HUDEP-2 (cell line): ENCODE data around the gene CCDC9B.

ENCODE experiments used
- DNase-seq, 76 experiments: peaks; one replicate each; lab custom pipeline; 2025; ENCODE audit not compliant: unreplicated experiment in 76 of 76; lab: John Stamatoyannopoulos, UW

Gene CCDC9B

DNA sequence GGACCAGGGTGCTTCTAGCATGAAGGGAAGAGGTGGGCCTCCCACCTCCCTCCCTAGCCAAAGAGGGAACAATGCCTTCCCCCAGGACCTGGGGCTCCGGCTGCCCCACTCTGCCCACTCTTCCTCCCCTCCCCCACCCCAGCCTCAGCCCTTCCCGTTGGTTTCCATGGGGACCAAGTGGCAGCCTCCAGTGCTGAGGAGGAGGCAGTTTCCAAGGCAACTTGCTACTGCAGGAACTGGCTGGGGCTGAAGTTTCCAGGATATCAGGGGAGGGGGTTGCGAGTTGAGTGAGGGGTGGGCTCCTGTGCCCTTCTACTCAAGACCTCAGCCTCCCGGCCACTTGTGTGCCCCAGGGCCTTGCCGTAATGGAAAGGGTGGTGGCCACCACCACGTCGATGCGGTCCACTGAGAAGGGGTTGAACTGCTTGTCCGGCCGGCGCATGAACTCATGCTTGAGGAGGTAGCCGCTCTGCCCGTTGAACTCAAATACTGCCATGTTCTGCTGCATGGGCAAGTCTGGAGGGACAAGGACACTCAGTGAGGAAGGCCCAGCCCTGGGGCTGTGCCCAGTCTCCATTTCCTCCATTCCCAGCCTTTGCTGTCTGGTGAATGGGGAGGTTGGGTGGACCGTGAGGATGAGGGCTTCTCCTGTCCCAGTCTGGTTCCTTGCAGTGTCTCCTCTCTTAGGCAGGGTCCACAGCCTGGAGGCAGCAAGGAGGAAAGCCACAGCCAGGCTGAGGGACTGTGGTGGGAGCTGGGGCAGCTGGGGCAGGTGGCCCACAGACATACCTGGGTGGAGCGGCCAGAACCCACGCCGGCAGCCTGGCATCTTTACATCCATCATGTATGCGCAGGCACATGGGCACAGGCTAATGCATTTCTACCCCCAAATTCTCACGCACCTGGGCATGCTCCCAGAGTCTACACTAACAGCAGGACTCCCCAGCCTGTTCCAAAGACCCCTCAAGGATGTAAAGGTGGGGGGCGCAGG lies 46.5 kb downstream of the CCDC9B start:
- DNase-seq, result no peak

DNA sequence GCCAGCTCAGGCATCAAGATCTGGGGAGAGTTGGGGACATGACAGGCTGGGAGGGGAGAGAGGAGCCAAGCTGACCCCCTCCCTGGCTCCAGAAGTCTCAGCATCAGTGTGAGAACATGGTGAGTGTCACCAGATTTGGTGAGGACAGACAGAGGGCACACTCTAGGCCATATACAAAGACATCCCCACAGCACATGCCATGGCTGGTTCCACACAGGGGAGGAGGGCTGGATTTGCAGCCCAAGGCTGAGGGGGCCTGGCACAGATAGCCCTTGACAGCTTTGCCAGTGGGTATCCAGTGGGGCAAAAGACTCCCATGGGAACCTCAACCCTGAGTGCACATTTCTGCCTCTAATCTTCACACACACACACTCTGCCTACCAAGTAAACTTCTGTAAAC lies 47.7 kb downstream of the CCDC9B start:
- DNase-seq, result no peak

DNA sequence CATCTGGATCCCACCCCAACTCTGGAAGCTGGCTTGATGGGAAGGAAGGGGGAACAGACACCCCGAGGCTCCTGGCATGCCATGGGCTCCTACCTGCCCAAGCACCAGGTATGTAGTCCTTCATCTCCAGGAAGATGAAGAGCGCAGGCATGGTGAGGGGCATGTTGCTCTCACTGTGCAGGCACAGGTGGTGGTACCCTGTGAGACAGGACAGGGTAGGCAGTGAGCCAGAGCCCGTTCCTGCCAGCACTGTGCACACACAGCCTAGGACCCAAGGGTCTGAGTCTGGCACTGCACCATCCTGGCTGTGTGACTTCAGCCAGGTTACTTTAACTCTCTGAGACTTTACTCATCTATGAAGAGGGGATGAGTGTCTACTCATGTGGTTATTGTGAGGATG lies 48.5 kb downstream of the CCDC9B start:
- no peak for DNase-seq

DNA sequence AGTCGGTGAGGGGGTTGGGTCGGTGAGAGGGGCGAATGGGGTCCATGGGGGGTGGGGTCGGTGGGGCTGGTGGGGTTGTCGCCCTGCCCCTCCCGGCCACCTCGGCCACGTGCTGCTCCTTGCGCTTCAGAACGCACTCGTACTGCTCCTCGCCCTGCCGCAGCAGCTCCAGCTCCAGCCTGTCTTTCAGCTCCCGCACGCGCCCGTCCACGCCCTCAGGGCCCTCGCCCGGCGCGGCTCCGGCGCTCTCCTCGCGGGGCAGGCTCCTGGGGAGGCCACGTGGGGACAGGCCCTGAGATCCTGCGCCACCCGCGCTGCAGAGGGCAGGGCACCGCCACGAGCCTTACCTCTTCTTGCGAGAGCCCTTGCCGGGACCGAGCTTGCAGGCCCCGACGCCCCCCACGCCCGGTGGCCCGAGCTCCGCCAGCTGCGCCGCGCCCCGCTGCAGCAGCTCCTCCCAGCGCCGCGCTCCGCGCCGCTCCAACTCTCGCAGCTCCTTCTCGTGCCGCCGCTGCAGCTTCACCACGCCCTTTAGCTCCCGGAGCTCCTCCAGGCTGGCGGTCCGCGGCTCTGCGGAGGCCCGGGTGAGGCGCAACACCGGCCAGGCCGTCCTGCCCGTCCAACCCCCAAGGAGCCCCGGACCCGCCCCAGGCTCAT lies 49.7 kb downstream of the CCDC9B start:
- DNase-seq, result no peak

DNA sequence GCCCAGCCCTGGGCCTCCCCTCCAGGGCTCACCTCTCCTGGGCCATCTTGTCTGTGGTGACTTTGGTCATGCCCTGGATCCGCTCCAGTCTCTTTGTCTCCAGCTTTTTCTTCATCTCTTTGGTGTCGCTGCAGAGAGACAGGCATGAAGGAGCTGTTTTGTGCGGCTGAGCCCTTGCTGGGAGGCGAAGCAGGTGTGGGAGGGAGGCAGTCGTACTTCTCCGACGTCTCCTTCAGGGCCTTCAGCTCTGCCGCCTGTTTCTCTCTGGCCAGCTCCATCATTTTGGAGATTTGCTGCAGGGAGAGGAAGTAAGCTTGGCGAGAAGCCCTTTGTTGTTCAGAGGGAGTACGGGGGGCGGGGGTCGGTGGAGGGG lies 50.2 kb downstream of the CCDC9B start:
- DNase-seq, result no peak

DNA sequence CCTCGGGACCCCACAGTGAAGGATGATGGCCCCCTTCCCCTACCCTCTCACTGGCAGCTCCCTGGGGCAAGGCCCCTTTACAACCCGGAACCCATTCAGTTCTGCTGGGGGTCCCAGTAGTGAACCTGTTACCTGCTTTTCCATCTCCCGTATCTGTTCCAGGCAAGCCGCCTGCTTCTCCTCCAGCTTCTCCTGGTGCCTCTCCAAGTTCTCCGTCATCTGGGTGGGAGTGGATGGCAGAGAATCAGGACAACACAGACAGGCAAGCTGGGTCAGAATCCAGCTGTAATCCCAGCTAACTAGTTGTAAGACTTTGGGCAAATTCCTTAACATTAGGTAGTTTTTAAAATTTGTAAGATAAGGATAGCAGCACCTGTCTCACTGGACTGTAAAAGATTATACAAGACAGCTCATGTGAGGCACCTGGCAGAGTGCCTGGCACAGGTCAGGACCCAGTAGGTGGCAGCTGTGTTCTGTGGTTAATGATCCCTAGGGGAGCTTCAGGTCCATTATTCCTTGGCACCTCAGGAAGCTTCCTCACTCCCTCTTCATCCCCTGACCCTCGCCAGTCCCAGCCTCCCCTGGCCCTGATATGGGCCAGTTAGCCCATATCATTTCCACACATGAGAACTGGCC lies 51.5 kb downstream of the CCDC9B start:
- DNase-seq, result no peak

DNA sequence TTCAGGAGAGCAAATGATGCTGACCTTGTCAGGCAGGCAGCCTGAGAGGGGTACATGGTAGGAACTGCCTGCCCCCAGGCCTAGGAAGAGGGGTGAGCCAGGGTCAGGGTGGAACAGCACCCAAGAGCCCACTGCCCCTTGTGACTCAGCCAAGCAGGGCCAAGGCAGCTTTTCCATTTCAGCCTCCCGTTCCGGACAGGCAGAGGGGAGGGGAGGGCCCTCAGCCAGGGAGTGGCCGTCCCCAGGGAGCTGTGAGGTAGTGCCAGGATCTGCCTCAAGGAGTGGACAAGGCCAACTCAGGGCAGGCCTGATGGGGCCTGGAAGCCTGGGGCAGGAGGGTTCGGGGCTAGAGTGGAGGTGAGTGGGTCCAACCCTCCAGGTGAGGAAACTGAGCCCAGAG lies 52.8 kb downstream of the CCDC9B start:
- no peak for DNase-seq

DNA sequence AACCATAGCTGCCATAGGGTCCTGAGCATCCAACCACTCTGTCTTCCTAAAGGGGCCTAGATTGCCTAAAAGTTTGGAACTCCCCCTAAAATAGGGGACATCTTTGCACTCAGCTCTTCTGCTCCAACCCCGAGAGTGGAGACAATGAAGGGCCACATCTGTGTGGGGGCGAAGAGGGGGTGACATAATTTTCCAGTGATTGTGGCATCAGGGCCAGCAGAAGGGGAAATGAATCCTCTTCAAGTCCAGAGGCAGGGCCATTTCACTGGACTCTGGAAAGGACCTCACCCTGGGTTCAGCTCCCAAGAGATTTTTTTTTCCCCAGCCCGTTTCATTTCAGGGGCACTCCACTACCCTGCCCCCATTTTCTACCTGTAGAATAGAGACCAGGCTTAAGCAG lies 53.2 kb downstream of the CCDC9B start:
- DNase-seq, result no peak

DNA sequence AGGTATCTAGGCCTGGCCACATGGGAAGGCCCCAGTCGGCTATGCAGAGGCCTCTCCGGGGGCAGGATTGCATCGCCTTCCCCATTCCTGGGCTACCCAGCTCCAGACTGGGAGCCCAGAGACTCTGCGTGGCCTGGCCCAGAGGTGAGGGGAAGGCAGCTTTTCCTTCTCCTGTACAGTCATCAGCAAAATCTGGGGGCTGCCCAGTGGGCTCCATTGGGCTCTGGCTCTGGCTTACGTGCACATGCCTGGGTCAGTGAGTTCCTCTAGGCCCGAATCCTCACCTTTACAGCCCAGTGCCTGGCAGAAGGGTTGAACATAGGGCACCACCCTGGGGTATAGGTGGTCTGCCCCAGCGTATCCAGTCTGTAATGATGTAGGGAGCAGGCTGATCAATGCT lies 53.9 kb downstream of the CCDC9B start:
- no peak for DNase-seq

DNA sequence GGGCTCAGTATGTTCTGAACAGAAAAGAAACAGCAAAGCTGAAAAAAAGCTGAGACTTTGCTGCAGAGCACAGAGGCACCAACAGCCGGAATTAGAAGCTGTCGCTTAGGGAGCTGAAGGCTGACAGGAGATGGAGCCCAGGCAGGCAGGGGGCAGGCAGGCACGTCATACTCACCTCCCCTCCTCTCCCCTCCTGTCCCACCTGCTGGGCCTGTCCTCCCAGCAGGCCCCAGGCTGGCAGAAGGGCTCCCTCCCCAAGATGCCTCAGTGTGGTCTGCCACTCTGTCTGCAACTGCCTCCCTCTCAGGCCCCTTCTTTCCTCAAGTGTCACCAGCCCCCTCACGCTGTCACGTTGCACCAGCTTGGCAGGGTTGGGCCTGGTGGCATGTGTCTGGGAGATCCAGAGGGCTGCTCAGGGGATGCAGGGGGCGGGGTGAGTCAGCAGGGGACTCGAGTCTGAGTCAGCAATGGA lies 54.6 kb downstream of the CCDC9B start:
- no peak for DNase-seq

DNA sequence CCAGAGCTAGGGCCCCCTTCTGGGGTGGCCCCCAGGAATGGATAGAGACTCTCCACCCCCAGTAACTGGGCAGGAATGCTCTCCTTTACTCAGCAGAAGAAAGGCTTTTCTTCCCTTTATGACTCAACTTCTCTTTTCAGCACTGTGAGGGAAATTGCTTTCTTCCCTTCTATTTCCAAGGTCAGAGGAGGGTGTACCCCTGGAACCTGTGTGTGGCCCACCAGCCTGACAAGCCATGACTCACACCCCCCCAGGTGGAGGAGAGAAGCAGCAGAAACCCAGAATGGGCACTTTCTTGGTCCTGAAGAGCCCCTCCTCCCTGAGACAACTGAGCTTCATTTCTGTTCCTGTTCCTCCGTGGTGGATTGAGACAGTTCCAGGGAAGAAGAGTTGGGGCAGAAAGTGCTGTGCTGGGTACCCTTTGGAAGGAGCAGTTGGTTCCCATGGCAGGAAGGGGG lies 55.2 kb downstream of the CCDC9B start:
- DNase-seq, result no peak

DNA sequence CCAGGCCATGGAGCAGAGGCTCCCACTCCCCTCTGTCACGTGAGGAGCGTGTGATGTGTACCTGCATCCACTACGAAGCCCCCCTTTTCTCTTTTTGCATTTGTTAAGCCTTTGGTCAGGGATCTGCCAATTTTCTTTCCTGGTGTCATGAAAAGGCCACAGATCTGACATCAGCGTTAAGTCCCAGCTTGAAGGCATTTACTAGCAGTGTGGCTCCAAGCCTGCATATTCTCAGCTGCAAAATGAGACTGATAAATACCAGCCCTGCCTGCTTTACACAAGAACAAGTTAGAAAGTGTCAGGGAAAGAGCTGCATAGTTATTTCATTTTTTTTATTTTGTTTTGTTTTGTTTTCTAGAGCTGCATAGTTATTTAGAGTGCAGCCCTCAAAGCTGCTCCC lies 55.6 kb downstream of the CCDC9B start:
- no peak for DNase-seq

DNA sequence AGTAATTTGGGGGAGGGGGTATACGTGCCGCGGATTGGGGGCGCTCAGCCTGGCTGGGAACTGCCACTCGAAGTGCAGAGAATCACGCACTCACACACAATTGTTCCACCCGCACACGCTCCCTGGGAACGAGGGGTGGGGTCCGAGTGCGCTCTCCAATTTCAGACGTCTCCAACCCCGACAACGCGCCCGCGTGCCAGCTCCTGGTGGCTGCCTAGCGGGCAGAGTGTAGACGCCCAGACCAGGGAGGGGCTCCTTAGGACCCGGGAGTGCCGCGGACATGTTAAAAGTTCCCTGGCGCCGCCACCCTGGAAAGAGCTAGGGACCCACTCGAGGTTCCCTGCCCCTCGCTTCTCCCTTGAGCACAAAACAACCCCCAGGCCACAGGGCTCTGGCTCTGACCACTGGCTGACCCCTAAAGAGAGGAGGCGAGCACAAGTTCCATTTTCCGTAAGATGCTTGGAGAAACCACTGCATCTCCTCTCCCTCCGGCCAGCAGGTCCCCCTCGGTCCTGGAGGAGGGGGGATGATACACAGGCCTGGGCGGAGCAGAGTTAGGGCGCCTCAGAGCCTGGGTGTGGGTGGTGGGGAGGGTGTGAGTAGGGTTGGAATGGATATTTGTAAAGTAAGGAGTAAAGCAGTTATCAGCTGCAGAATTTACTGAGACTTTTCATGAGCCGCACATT lies 57.0 kb downstream of the CCDC9B start:
- no peak for DNase-seq

DNA sequence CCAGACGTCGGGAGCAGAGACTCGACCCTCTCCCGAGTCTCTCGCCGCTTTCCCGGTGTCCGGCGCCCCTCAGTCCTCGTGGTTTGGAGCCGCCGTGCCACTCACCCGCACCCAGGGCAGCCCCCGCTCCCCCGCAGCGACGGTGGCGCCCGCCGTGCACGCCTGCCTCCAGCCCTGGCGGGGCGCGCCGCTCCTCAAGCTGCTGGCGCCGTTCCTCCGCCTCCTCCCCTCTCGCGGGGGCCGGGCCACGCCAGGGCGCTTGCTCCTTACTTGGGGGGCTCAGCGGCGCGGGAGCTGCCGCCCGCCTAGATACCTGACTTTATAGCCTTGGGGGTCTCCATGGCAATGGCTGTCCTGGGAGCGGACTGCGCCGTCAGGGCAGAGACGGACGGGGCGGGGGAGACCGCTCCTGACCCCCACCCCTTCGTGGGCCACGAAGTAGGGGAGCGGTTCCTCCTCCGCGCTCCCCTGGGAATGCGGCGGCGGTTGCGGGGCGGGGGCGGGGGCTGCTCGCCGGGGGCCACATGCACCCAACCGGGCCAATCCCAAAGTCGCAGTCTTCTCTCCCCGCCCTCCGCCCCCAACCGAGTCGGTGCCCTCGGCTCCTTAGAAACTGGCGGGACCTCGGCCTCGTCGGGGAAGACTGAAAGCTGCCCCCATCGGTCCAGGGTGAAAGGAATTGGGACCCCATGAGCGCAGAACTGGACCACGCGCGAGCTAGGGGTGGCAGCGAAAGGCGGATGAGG lies 57.7 kb downstream of the CCDC9B start, which contains the start of gene ANKRD63:
Gene ANKRD63, minus strand, starts transcription at position 196 of the 746 bp plus-strand sequence. CDS start 478 bp downstream, outside the sequence.
- peak in 26 of 76 experiments; percentile 8 to 65 (median 27) for DNase-seq

DNA sequence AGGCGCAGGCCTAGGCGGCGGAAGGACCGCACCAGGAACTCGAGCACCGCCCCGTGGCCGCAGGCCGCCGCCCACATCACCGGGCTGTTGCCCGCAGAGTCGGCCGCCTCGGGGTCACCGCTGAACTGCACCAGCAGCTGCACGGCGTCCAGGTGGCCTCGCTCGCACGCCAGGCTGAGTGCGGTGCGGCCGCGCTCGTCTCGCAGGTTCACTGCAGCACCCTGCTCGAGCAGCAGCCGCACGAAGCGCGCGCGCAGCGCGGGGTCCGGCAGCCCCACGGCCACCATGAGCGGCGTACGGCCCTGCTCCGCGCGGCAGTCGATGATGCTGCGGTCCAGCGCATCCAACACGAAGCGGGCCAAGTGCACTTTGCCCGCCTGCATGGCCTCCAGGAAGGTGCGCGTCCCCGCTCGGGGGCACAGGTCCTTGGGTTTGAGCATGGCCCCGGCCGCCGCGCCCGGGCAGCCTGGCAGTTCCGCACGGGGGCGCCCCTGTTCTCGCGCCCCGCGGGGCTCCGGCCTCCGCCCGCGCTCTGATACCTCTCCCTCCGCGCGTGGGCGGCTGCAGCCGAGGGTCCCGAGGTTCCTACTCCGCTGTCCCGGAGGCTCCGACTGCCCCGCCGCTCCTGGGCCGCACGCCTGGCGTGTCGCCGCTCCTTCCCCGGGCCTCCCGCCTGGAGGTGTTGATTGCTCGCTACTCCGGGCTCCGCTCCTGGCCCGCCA lies 58.4 kb downstream of the CCDC9B start:
- DNase-seq, result peak in 32 of 76 experiments; percentile 11 to 65 (median 34)

DNA sequence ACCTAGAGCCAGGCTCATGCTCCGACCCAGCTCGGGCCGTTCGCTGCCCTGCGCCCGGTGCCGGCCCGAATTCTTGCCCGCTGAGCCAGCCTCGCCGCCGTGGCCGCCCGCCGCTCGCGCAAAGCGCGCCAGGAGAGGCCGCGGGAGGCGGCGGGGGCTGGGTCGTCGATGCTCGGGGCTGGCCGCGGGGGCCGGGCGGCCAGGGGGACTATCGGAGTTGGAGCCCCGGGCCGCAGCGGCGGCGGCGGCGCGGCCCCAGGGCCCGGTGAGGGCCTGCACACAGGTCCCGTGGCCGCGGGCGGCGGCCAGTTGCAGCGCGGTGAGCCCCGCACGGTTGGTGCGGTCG lies 59.0 kb downstream of the CCDC9B start:
- DNase-seq, result no peak
